ENCODE data around the gene CLTRN. TPM values are rescaled to one million over a fixed set of nuclear protein-coding genes. Genes with fewer than 3 reads are reported as not detected.
A peak's percentile ranks its signal among the peaks of the same experiment; 100 is the strongest.
"Not testable (repeated sequence)": the region's sequence is repeated elsewhere in the genome, so short reads cannot be mapped to it uniquely, and the experiment has no call there.

The CLTRN gene
- total RNA-seq, 1 donor = 0.18 TPM

- DNase-seq (ENCODE audit: low read depth) = peak; percentile 98
- peak overlapping the region; percentile 100 for H3K4me3 ChIP-seq (ENCODE audit: low read depth, low read length)
- no peak for TF ChIP-seq CTCF (IDR thresholded peaks at IDR 0.05; ENCODE audit: insufficient read depth, low read length)
Measured at GRCh38 chrX:15674841-15675489, 10.4 kb upstream of the CLTRN start.

GRCh38 chrX:15674514-15674840 is 9.9 kb upstream of the CLTRN start:
- no peak for TF ChIP-seq CTCF (IDR thresholded peaks at IDR 0.05; ENCODE audit: insufficient read depth, low read length)
- H3K4me3 ChIP-seq (ENCODE audit: low read depth, low read length) = peak overlapping the region; percentile 100
- DNase-seq (ENCODE audit: low read depth) = no peak

GRCh38 chrX:15673970-15674369 is 9.4 kb upstream of the CLTRN start:
- no peak for TF ChIP-seq CTCF (IDR thresholded peaks at IDR 0.05; ENCODE audit: insufficient read depth, low read length)
- H3K4me3 ChIP-seq (ENCODE audit: low read depth, low read length) = peak overlapping the region; percentile 100

DNA sequence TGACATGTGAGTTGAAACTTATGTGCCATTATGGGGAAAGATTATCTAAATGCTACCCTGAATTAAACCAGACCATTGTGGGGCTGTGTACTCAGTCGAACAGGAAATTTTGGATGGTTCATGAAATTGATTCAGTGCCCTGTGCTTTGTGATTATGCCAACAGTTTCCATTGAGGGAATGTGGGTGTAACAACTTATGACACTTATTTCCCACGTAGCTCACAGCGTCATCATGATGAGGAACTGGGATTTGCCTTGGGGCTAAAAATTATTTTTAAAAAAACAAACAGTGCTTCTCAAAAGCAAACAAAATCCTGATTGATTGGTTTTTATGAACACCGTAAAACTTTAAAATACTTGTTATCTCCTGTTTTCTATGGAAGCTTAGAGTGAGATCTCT is 8.3 kb upstream of the CLTRN start:
- no peak overlapping the region for H3K4me3 ChIP-seq (ENCODE audit: low read depth, low read length)
- no peak for TF ChIP-seq CTCF (IDR thresholded peaks at IDR 0.05; ENCODE audit: insufficient read depth, low read length)
- DNase-seq (ENCODE audit: low read depth) = no peak

More at GRCh38 chrX:15673970-15674369, 9.4 kb upstream of the CLTRN start:
- no peak for DNase-seq (ENCODE audit: low read depth)

- no peak for TF ChIP-seq CTCF (IDR thresholded peaks at IDR 0.05; ENCODE audit: insufficient read depth, low read length)
- H3K4me3 ChIP-seq (ENCODE audit: low read depth, low read length) = no peak overlapping the region
- no peak for DNase-seq (ENCODE audit: low read depth)
Measured at GRCh38 chrX:15663439-15663838, 1.2 kb downstream of the CLTRN start.

GRCh38 chrX:15654804-15655203 is 9.8 kb downstream of the CLTRN start:
- not testable (repeated sequence) for DNase-seq (ENCODE audit: low read depth); H3K4me3 ChIP-seq (ENCODE audit: low read depth, low read length)

GRCh38 chrX:15653961-15654360 is 10.6 kb downstream of the CLTRN start:
- H3K4me3 ChIP-seq (ENCODE audit: low read depth, low read length) = no peak overlapping the region
- TF ChIP-seq CTCF (IDR thresholded peaks at IDR 0.05; ENCODE audit: insufficient read depth, low read length) = no peak
- no peak for DNase-seq (ENCODE audit: low read depth)

DNA sequence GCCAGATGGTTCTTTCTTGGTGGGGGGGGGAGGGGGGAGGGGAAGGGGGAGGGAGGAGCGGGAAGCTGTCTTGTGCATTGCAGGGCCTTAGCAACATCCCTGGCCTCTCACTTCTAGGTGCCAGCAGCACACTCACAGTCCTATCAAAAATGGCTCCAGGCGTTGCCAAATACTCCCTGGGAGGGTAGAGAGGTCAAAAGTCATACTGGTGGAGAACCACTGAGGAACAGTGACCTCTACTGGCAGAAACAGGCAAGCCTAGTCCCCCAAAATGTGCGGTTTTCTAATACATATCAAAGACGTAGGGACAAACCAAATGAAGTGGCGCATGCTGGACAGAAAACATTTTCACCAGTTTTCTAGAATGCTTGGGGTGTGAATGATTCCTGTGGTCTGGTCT is 17.1 kb downstream of the CLTRN start:
- not testable (repeated sequence) for DNase-seq (ENCODE audit: low read depth); H3K4me3 ChIP-seq (ENCODE audit: low read depth, low read length)

Measured in fibroblast of the aortic adventitia (primary cell).